ENCODE results near the gene VRK3. TPM values are rescaled to one million over a fixed set of nuclear protein-coding genes. Genes with fewer than 3 reads are reported as not detected.
A peak's percentile ranks its signal among the peaks of the same experiment; 100 is the strongest.

Gene VRK3
- total RNA-seq, 1 experiment from 2014 or later = 33.4 TPM

DNA sequence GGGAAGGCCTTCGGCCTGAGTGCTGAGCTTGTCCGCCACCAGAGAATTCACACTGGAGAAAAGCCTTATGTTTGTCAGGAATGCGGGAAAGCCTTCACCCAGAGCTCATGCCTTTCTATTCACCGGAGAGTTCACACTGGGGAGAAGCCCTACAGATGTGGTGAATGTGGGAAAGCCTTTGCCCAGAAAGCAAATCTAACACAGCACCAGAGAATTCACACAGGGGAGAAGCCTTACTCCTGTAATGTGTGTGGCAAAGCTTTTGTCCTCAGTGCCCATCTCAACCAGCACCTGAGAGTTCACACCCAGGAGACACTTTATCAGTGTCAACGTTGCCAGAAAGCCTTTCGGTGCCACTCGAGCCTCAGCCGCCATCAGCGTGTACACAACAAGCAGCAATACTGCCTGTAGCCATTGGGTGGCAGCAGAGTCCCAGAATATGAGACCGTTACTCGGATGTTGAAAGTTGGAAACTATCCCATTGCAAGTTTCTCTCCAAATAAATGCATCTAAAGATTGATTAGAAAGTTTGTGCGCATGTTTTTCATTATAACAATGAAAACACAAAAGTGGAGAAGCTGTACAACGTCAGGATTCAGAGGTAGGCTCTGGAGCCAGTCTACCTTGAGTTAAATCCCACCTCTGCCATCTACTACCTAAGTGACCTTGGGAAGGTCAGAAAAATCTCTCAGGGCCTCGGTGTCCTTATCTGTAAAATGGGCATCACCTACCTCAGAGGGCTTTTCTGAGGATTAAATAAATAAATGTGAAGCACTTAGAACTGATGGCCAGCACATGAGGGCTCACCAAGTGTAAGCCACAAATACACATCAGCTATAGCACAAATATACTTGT, 21.7 kb upstream of the VRK3 start:
- DNase-seq (ENCODE audit: low spot score) = peak; percentile 80
- CTCF ChIA-PET = interaction anchor here (1.8 to 2.1 kb wide), 2 partner anchors 21 to 38 kb away, joined by 4 to 5 read pairs; partner anchors contain the start of genes VRK3 and ZNF473
- Mint-ChIP-seq H3K4me3 (no peak overlapping the region), H3K27me3 (ENCODE audit: low read depth) (peaks cover 5% of the 10 kb centered on the region), H3K27ac (no peak overlapping the region), H3K36me3 (peaks cover 66% of the 10 kb centered on the region), H3K9me3 (peaks cover 51% of the 10 kb centered on the region), H3K4me1 (peaks cover 6% of the 10 kb centered on the region)
- peak; percentile 78 for TF ChIP-seq CTCF (IDR thresholded peaks at IDR 0.05)
- no peak for TF ChIP-seq FOXK1 (CRISPR knock-in tag; IDR thresholded peaks at IDR 0.05)
- POLR2A ChIA-PET = no interaction called here
- ATAC-seq = no peak

DNA sequence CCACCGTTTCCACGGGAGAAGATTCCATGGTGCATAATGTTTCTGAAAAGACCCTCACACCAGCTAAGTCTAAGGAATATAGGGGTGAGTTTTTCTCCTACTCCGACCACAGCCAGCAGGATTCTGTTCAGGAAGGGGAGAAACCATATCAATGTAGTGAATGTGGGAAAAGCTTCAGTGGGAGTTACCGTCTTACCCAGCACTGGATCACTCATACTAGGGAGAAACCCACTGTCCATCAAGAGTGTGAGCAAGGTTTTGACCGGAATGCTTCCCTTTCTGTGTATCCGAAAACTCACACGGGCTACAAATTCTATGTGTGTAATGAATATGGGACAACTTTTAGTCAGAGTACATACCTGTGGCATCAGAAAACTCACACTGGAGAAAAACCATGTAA, 19.8 kb upstream of the VRK3 start:
- no peak for DNase-seq (ENCODE audit: low spot score)
- Mint-ChIP-seq H3K9me3 (peaks cover 52% of the 10 kb centered on the region), H3K4me1 (no peaks in the 10 kb centered on the region), H3K4me3 (no peak overlapping the region), H3K27me3 (ENCODE audit: low read depth) (peaks cover 5% of the 10 kb centered on the region), H3K27ac (no peak overlapping the region), H3K36me3 (peaks cover 85% of the 10 kb centered on the region)
- ChIA-PET CTCF (no interaction called here), POLR2A (no interaction called here)
- TF ChIP-seq SOX15 (CRISPR knock-in tag; IDR thresholded peaks at IDR 0.05) = no peak
- TF ChIP-seq, protein P1, sequence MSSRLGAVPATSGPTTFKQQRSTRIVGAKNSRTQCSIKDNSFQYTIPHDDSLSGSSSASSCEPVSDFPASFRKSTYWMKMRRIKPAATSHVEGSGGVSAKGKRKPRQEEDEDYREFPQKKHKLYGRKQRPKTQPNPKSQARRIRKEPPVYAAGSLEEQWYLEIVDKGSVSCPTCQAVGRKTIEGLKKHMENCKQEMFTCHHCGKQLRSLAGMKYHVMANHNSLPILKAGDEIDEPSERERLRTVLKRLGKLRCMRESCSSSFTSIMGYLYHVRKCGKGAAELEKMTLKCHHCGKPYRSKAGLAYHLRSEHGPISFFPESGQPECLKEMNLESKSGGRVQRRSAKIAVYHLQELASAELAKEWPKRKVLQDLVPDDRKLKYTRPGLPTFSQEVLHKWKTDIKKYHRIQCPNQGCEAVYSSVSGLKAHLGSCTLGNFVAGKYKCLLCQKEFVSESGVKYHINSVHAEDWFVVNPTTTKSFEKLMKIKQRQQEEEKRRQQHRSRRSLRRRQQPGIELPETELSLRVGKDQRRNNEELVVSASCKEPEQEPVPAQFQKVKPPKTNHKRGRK (CRISPR knock-in tag; IDR thresholded peaks at IDR 0.05; ENCODE audit: borderline replicate concordance) = no peak
- TF ChIP-seq PRDM15 (CRISPR knock-in tag; IDR thresholded peaks at IDR 0.05) = no peak
- no peak for TF ChIP-seq FOXP1 (CRISPR knock-in tag; IDR thresholded peaks at IDR 0.05; ENCODE audit: borderline replicate concordance)
- no peak for TF ChIP-seq JAZF1 (CRISPR knock-in tag; IDR thresholded peaks at IDR 0.05)
- TF ChIP-seq GABPB1 (CRISPR knock-in tag; IDR thresholded peaks at IDR 0.05) = no peak
- no peak for TF ChIP-seq ZNF416 (CRISPR knock-in tag; IDR thresholded peaks at IDR 0.05)
- ATAC-seq = no peak

DNA sequence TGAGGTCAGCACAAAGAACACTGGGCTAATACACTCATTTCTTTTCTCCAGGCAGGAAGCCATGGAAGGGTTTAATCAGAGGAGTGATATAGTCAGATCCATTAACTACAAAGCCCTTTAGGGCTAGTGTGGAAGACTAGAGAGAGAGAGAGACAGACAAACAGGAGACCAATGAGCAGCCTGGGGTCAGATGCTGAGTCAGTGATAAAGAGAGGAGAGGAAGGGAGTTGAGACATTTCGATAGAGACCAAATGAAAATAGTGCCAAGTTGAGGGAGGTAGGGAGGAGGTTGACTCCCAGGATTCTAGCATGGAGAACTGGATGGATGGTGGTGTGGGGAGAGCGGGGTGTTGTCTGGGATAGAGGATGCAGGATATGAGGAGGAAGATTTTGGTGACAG, 18.8 kb upstream of the VRK3 start:
- CTCF ChIA-PET = no interaction called here
- no peak overlapping the region for H3K4me3 Mint-ChIP-seq
- TF ChIP-seq, protein P2, sequence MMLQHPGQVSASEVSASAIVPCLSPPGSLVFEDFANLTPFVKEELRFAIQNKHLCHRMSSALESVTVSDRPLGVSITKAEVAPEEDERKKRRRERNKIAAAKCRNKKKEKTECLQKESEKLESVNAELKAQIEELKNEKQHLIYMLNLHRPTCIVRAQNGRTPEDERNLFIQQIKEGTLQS (CRISPR knock-in tag; conservative IDR thresholded peaks at IDR 0.05) = no peak
- TF ChIP-seq GTF2I (CRISPR knock-in tag; conservative IDR thresholded peaks at IDR 0.05) (no peak), RORB (CRISPR knock-in tag; IDR thresholded peaks at IDR 0.05) (no peak), MYBL2 (CRISPR knock-in tag; IDR thresholded peaks at IDR 0.05) (no peak), E2F5 (CRISPR knock-in tag; IDR thresholded peaks at IDR 0.05) (no peak), TEAD4 (CRISPR knock-in tag; IDR thresholded peaks at IDR 0.05) (no peak), SMAD4 (CRISPR knock-in tag; IDR thresholded peaks at IDR 0.05) (no peak), ZNF532 (CRISPR knock-in tag; IDR thresholded peaks at IDR 0.05; ENCODE audit: borderline replicate concordance) (no peak)

More for the DNA sequence above, 18.8 kb upstream of the VRK3 start:
- DNase-seq (ENCODE audit: low spot score) = no peak
- H3K36me3 Mint-ChIP-seq = peaks cover 95% of the 10 kb centered on the region
- POLR2A ChIA-PET = no interaction called here
- no peaks in the 10 kb centered on the region for H3K4me1 Mint-ChIP-seq
- no peak for ATAC-seq
- no peak overlapping the region for H3K27ac Mint-ChIP-seq
- H3K27me3 Mint-ChIP-seq (ENCODE audit: low read depth) = peaks cover 5% of the 10 kb centered on the region
- H3K9me3 Mint-ChIP-seq = peaks cover 52% of the 10 kb centered on the region

Measured in WTC11 (cell line).